SH-SY5Y (cell line): ENCODE measurements around the gene CWC15.

Experiments used
- GATA2 ChIP-seq: IDR thresholded peaks from 2 replicates; pipeline ENCODE4 v1.6.1; 2011; ENCODE audit warnings: mild to moderate bottlenecking, low read depth, low read length
- GATA3 ChIP-seq: IDR thresholded peaks from 2 replicates; pipeline ENCODE4 v1.6.1; 2011; ENCODE audit warnings: low read depth, mild to moderate bottlenecking, low read length, moderate library complexity

GRCh38 chr11:94920311-94920710, 53.0 kb downstream of the CWC15 start:
- no peak for TF ChIP-seq GATA3
- TF ChIP-seq GATA2: no peak
